Colonic mucosa (tissue), 4 donors: Measurements from ENCODE around the gene RPS26. TPM values are rescaled to one million over a fixed set of nuclear protein-coding genes. Genes with fewer than 3 reads are reported as not detected.
A peak's percentile ranks its signal among the peaks of the same experiment; 100 is the strongest.

Experiments
- DNase-seq: peaks from one replicate; pipeline ENCODE4 v3.0.0-alpha.2; 2020
- H3K27ac ChIP-seq: fragments of 200-600 bp; one replicate; pipeline ENCODE4 v1.8.0; 2021
- H3K27me3 ChIP-seq: fragments of 200-600 bp; one replicate; pipeline ENCODE4 v1.8.0; 2021
- H3K36me3 ChIP-seq: fragments of 200-600 bp; one replicate; pipeline ENCODE4 v1.8.0; 2021
- H3K4me1 ChIP-seq: fragments of 200-600 bp; one replicate; pipeline ENCODE4 v1.8.0; 2021; ENCODE audit warnings: mild to moderate bottlenecking
- H3K4me3 ChIP-seq: fragments of 200-600 bp; one replicate; pipeline ENCODE4 v1.8.0; 2021
- H3K9ac ChIP-seq, 2 donors: one replicate each; pipeline ENCODE4 v1.7.0; 2013; ENCODE audit warnings: control low read depth in 2 of 2, low read depth in 2 of 2, low read length in 2 of 2
- H3K9me3 ChIP-seq: fragments of 200-600 bp; one replicate; pipeline ENCODE4 v1.8.0; 2021
- intact Hi-C: fragments of 100-400 bp; cut with DNase I; formaldehyde crosslinking; loops from one replicate; pipeline ENCODE4 v1.14.1; 2022
- total RNA-seq, 2 donors: library from RNA; stranded (reverse); fragmentation: NEBNext Ultra II Directional in 1 of 2; extraction: Animal tissue kit (Norgen Biotek cat#: 25700) in 1 of 2; gene quantifications; one replicate each; pipeline ENCODE4 v1.2.1, GENCODE V29; 2021
- TF ChIP-seq, protein P1 (sequence below): fragments of 200-600 bp; IDR thresholded peaks from one replicate; pipeline ENCODE4 v1.8.0; 2022; ENCODE audit warnings: antibody characterized with exemption, mild to moderate bottlenecking
- donor health status: healthy.
- donor health status: DM: no; HTN: no; CAD: no.
- donor health status: DM: no; HTN: no; CAD: no.

The RPS26 gene
- total RNA-seq, 2 donors from 2014 or later = 53.1 to 80.5 TPM

DNA sequence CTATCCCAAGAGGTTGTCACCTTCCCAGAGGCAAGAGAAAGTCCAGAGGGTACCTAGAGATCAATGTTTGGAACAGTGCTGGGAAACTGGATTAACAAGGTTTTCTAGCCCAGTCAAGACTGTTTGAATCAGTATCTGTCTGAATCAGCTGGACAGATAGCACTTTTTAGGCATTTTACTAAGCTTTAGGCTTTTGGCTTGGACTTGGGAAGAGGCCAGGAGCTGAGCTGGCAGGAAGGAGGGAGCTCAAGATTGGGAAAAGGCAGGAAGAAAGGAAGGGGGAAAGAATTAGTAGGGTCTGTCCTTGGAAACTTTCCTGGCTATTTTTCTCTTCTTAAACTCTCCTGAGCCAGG, 12.6 kb upstream of the RPS26 start:
- no peak for DNase-seq
- Histone ChIP-seq H3K27me3 (no peaks in the 10 kb centered on the region), H3K9ac (no peak overlapping the region), H3K4me3 (no peak overlapping the region), H3K27ac (no peak overlapping the region), H3K4me1 (no peaks in the 10 kb centered on the region), H3K36me3 (no peaks in the 10 kb centered on the region), H3K9me3 (no peaks in the 10 kb centered on the region)
- intact Hi-C loops = no loop called here
- TF ChIP-seq, protein P1, sequence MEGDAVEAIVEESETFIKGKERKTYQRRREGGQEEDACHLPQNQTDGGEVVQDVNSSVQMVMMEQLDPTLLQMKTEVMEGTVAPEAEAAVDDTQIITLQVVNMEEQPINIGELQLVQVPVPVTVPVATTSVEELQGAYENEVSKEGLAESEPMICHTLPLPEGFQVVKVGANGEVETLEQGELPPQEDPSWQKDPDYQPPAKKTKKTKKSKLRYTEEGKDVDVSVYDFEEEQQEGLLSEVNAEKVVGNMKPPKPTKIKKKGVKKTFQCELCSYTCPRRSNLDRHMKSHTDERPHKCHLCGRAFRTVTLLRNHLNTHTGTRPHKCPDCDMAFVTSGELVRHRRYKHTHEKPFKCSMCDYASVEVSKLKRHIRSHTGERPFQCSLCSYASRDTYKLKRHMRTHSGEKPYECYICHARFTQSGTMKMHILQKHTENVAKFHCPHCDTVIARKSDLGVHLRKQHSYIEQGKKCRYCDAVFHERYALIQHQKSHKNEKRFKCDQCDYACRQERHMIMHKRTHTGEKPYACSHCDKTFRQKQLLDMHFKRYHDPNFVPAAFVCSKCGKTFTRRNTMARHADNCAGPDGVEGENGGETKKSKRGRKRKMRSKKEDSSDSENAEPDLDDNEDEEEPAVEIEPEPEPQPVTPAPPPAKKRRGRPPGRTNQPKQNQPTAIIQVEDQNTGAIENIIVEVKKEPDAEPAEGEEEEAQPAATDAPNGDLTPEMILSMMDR = no peak

DNA sequence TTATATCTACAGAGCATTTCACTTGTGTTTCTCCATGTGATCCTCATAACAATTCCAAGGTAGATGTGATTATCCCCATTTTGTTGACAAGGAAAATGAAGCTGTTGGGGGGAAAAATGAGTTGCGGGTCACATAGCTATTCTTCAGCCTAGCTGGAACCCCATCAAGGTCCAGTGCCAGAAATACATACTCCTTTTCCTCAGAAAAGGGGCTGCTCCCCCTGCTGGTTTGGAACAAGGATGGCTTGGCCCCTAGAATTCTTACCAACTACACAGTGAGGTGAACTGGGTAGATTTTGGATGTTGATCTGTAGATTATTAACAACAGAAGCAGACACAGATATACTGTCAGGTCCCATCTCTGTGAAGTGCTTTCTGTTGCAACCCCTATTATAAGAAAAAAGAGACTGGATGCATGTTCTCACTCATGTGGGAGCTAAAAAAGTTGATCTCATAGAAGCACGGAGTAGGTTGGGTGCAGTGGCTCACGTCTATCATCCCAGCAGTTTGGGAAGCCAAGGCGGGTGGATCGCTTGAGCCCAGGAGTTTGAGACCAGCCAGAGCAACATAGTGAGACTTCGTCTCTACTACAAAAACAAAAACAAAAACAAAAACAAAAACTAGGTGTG, 11.9 kb upstream of the RPS26 start:
- TF ChIP-seq, protein P1 = peak; percentile 58
- intact Hi-C loops = loop anchor here (10.0 kb wide), 1 partner anchor 285 kb away; the partner anchor contains the start of gene GDF11
- Histone ChIP-seq H3K27ac (no peak overlapping the region), H3K36me3 (no peaks in the 10 kb centered on the region), H3K4me3 (no peak overlapping the region), H3K9me3 (no peaks in the 10 kb centered on the region), H3K4me1 (no peaks in the 10 kb centered on the region), H3K9ac (no peak overlapping the region), H3K27me3 (no peaks in the 10 kb centered on the region)
- peak; percentile 54 for DNase-seq

DNA sequence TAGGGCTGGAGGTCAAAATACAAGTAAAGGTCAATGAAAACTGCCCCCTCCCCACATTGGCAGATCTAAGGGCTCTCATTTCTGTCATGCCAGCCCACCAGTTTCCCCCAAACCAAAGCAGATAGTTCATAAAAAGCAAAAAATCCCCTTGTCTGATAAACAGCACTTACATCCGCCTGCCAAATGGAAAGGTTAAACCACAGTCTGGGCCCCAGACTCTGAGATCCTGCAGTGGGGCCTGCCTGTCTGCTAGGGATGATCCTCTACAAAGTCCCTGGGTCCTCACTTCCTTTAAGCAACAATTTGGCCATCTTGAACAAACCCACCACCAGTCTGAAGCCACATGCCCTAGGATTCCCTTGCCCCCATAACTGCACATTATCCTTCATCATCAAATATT, 9.7 kb upstream of the RPS26 start:
- TF ChIP-seq, protein P1 = no peak
- Histone ChIP-seq H3K4me1 (no peaks in the 10 kb centered on the region), H3K9me3 (no peaks in the 10 kb centered on the region), H3K4me3 (no peak overlapping the region), H3K27me3 (no peaks in the 10 kb centered on the region), H3K27ac (no peak overlapping the region), H3K9ac (no peak overlapping the region), H3K36me3 (no peaks in the 10 kb centered on the region)
- no peak for DNase-seq
- intact Hi-C loops = loop anchor here (10.0 kb wide), 1 partner anchor 287 kb away; the partner anchor contains the start of gene GDF11

DNA sequence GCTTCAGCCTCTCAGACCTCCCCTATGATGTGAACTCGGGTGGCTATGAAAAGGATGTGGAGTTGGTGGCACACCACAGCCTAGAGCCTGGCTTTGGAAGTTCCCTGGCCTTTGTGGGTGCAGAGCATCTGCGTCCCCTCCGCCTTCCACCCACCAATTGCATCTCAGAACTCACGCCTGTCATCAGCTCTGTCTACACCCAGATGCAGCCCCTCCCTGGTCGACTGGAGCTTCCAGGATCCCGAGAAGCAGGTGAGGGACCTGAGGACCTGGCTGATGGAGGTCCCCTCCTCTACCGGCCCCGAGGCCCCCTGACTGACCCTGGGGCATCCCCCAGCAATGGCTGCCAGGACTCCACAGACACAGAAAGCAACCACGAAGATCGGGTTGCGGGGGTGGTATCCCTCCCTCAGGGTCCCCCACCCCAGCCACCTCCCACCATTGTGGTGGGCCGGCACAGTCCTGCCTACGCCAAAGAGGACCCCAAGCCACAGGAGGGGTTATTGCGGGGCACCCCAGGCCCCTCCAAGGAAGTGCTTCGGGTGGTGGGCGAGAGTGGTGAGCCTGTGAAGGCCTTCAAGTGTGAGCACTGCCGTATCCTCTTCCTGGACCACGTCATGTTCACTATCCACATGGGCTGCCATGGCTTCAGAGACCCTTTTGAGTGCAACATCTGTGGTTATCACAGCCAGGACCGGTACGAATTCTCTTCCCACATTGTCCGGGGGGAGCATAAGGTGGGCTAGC, 7.0 kb upstream of the RPS26 start:
- Histone ChIP-seq H3K36me3 (no peaks in the 10 kb centered on the region), H3K27me3 (no peaks in the 10 kb centered on the region), H3K9ac (no peak overlapping the region), H3K9me3 (no peaks in the 10 kb centered on the region), H3K4me1 (no peaks in the 10 kb centered on the region), H3K27ac (no peak overlapping the region), H3K4me3 (no peak overlapping the region)
- TF ChIP-seq, protein P1 = no peak
- intact Hi-C loops = loop anchor here (5.0 to 10.0 kb wide), 2 partner anchors 42 to 290 kb away; partner anchors contain the start of gene GDF11
- DNase-seq = no peak

DNA sequence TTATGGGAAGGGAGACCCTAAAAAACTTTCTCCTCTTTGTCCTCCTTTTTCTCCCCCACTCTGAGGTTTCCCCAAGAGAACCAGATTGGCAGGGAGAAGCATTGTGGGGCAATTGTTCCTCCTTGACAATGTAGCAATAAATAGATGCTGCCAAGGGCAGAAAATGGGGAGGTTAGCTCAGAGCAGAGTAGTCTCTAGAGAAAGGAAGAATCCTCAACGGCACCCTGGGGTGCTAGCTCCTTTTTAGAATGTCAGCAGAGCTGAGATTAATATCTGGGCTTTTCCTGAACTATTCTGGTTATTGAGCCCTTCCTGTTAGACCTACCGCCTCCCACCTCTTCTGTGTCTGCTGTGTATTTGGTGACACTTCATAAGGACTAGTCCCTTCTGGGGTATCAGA, 4.6 kb upstream of the RPS26 start:
- no peak overlapping the region for H3K4me3 ChIP-seq
- DNase-seq = no peak
- no peaks in the 10 kb centered on the region for H3K9me3 ChIP-seq
- H3K4me1 ChIP-seq = no peaks in the 10 kb centered on the region
- TF ChIP-seq, protein P1 = no peak
- H3K27me3 ChIP-seq = no peaks in the 10 kb centered on the region
- H3K36me3 ChIP-seq = no peaks in the 10 kb centered on the region
- H3K9ac ChIP-seq = no peak overlapping the region
- intact Hi-C loops = loop anchor here (5.0 to 10.0 kb wide), 2 partner anchors 45 to 292 kb away; partner anchors contain the start of gene GDF11
- H3K27ac ChIP-seq = no peak overlapping the region
